ENCODE data around the gene STON2.

Gene STON2

GRCh38 chr14:81220580-81220829 lies 179.6 kb downstream of the STON2 start:
- no peak for DNase-seq

DNA sequence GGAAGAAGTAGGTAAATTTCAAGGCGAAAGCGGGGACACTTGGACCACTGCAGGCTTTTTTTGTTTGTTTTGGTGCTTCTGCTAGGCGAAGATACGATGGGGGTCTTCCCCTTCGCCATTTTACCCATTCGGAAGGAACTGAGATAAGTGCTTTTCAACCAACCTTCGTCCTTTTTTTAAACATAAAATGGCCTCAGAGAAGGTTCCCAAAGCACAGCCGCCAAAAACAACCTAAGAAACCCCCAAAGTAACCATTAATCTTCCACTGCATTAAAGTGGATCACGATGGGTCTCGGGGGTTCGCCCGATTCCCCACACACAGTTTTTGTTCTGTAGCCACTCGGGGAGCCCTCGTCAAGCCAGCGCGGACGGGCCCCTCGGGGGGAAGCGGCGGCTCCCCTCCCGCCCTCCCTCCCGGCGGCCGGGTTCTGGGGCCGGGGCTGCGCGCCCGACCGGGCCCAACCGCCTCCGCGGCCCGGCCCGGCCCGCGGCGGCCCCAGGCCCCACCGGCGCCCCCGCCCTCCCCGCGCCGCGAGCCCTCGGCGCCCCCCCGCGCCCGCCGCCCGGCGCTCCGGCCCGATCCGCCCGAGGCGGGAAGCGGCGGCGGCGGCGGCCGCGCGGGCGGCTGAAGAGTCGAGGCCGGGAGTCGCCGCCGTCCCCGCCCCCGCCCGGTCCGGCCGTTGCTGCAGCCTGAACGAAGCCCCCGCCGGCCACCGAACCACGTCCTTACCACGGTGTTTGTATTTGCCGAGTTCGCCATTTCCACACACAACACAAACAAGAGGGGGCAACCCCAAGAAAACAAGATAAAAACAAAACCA lies 180.2 kb downstream of the STON2 start:
- DNase-seq, result peak; percentile 72

- peak; percentile 94 for DNase-seq
Measured at GRCh38 chr14:81219210-81219758, 180.8 kb downstream of the STON2 start.

DNA sequence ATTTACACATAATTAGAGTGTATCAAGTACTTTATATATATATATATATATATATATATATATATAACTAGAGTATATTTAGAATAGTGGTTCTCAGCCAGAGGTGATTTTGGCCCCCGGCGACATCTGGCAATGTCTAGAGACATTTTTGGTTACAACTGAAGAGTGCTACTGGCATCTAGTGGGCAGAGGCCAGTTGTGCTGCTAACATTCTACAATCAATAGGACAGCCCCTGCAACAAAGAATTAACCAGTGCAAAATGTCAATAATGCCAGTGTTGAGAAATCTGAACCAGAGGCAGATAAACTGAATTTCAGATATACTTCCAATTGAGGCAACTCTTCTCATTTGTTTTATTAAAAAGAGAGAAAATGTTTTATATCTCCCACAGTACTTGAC lies 188.3 kb downstream of the STON2 start:
- DNase-seq, result no peak

All from left hindlimb (tissue), 1 donor.